Cardiac muscle cell (in vitro differentiated cells and primary cell): Measurements from ENCODE around the gene CCSER1. TPM values are rescaled to one million over a fixed set of nuclear protein-coding genes. Genes with fewer than 3 reads are reported as not detected.

ENCODE experiments used
- DNase-seq, 2 donors: peaks; one replicate each; pipeline versions ENCODE4 v3.0.0 to v3.0.0-alpha.2; 2010 to 2017; ENCODE audit warnings: low read depth in 1 of 2, low spot score in 1 of 2
- H3K27ac ChIP-seq: fragments of 200-600 bp; sonication (generic); 2 replicates; pipeline ENCODE4 v1.5.1; 2016
- H3K27me3 ChIP-seq: fragments of 200-600 bp; sonication (generic); 2 replicates; pipeline ENCODE4 v1.6.0; 2016; ENCODE audit warnings: control low read depth
- H3K36me3 ChIP-seq: fragments of 200-600 bp; sonication (generic); 2 replicates; pipeline ENCODE4 v1.5.1; 2016; ENCODE audit warnings: control low read depth
- H3K4me1 ChIP-seq: fragments of 200-600 bp; sonication (generic); 2 replicates; pipeline ENCODE4 v1.8.1; 2017; ENCODE audit warnings: low read depth, mild to moderate bottlenecking, mixed run types
- H3K4me3 ChIP-seq: fragments of 200-600 bp; sonication (generic); 2 replicates; pipeline ENCODE4 v1.5.1; 2016; ENCODE audit warnings: mild to moderate bottlenecking
- H3K9me3 ChIP-seq: fragments of 200-600 bp; sonication (generic); 2 replicates; pipeline ENCODE4 v1.5.1; 2017; ENCODE audit warnings: low read depth, mild to moderate bottlenecking, control low read depth
- polyA plus RNA-seq: library from polyadenylated mRNA; unstranded; fragments of >200 nt; fragmentation: Nextera tagmentation; extraction: Ambion mirVana; gene quantifications from 2 replicates; pipeline ENCODE4 v1.2.1, GENCODE V29; 2016
- total RNA-seq: library from RNA; depleted of rRNA; stranded (reverse); fragments of >200 nt; gene quantifications from 2 replicates; pipeline ENCODE4 v1.2.3, GENCODE V29; 2016
- TF ChIP-seq, protein P1 (sequence below): IDR thresholded peaks from 2 replicates; pipeline ENCODE4 v1.5.1; 2012; ENCODE audit warnings: low read depth, mild to moderate bottlenecking, low read length

CCSER1 gene
- total and polyA plus RNA-seq, 2 experiments from 2014 or later = 0.77 to 3.6 TPM

DNA sequence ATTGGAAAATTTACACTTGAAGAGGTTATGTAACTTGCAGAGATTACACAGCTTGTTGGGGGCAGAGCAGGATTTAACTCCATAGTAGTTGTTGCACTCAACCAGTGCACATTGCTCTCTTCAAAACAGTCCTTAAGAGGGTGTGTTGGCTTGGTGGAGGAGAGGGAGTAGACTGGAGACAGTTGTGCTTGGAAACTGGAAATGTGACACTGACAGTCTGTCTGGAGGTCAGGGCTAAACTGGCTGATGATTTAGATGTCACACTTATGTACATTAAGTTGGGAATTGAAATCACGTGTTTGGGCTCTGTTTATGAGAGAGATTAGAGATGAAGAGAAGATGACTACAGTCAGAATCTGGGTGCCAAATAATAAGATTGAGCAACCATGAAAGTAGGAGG is 32.9 kb downstream of the CCSER1 start:
- Histone ChIP-seq H3K27ac (no peak overlapping the region), H3K9me3 (no peaks in the 10 kb centered on the region), H3K27me3 (no peaks in the 10 kb centered on the region), H3K4me1 (no peaks in the 10 kb centered on the region), H3K4me3 (no peak overlapping the region), H3K36me3 (no peaks in the 10 kb centered on the region)
- DNase-seq = no peak
- TF ChIP-seq, protein P1, sequence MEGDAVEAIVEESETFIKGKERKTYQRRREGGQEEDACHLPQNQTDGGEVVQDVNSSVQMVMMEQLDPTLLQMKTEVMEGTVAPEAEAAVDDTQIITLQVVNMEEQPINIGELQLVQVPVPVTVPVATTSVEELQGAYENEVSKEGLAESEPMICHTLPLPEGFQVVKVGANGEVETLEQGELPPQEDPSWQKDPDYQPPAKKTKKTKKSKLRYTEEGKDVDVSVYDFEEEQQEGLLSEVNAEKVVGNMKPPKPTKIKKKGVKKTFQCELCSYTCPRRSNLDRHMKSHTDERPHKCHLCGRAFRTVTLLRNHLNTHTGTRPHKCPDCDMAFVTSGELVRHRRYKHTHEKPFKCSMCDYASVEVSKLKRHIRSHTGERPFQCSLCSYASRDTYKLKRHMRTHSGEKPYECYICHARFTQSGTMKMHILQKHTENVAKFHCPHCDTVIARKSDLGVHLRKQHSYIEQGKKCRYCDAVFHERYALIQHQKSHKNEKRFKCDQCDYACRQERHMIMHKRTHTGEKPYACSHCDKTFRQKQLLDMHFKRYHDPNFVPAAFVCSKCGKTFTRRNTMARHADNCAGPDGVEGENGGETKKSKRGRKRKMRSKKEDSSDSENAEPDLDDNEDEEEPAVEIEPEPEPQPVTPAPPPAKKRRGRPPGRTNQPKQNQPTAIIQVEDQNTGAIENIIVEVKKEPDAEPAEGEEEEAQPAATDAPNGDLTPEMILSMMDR = no peak

DNA sequence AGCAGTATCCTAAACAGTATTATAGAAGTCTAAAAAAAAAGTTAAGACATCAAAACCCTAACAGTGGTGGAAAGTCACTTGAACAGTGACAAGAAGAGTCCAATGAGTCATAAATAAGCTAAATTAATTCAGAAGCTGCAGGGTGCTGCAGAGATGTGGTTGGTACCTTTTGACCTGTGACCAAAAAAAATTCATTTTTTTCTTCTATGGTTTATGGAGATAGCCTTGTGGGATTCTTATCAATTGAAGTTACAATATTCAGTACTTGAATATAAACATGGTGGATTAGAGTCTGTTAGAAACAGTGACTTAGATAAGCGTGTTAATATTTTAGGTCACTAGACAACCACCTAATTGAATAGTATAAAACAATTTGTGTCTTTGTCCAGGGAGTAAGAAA is 35.4 kb downstream of the CCSER1 start:
- H3K27ac ChIP-seq = no peak overlapping the region

DNA sequence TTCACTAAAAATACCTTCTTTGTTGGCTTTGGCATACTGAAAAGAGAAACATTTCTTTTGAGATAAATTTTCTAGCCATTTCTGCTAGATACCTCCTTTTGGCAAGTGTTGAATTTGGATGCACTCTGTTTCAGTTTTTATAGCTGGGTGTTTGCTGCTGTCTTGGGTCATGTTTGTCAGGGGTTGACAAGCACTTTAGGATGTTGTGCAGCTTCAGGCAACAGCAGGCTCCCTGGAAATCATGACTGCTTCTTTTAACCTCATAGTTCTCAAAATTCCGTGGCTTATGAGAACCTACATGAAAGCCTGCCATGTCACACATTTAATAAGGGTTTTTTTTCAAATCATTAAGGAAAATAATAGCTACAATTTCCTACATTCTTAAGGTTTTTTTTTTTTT is 36.7 kb downstream of the CCSER1 start:
- H3K4me3 ChIP-seq = no peak overlapping the region
- H3K27me3 ChIP-seq = no peaks in the 10 kb centered on the region
- H3K36me3 ChIP-seq = no peaks in the 10 kb centered on the region
- H3K4me1 ChIP-seq = no peaks in the 10 kb centered on the region
- TF ChIP-seq, protein P1 = no peak
- peak in 1 of 2 donors; percentile 21 for DNase-seq
- H3K9me3 ChIP-seq = no peaks in the 10 kb centered on the region
- no peak overlapping the region for H3K27ac ChIP-seq

More for the DNA sequence above, 35.4 kb downstream of the CCSER1 start:
- H3K4me3 ChIP-seq = no peak overlapping the region
- no peaks in the 10 kb centered on the region for H3K36me3 ChIP-seq
- no peaks in the 10 kb centered on the region for H3K27me3 ChIP-seq
- DNase-seq = no peak
- no peaks in the 10 kb centered on the region for H3K9me3 ChIP-seq
- TF ChIP-seq, protein P1 = no peak
- no peaks in the 10 kb centered on the region for H3K4me1 ChIP-seq

DNA sequence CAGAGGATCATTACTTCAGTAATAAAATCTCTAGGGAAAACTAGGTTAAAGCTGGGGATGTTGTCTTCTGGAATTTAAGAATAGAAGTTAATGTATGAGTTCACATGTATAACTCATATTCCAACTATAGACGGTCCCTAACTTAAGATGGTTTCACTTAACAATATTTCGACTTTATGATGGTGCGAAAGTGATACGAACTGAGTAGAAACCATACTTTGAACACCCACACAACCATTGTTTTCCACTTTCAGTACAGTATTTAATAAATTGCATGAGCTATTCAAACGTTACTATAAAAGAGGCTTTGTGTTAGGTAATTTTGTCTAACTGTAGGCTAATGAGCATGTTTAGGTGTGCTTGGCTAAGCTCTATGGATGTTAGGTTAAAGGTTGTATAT is 38.7 kb downstream of the CCSER1 start:
- Histone ChIP-seq H3K9me3 (no peaks in the 10 kb centered on the region), H3K4me3 (no peak overlapping the region), H3K27ac (no peak overlapping the region), H3K27me3 (no peaks in the 10 kb centered on the region), H3K36me3 (no peaks in the 10 kb centered on the region), H3K4me1 (no peaks in the 10 kb centered on the region)
- TF ChIP-seq, protein P1 = no peak
- DNase-seq = no peak

DNA sequence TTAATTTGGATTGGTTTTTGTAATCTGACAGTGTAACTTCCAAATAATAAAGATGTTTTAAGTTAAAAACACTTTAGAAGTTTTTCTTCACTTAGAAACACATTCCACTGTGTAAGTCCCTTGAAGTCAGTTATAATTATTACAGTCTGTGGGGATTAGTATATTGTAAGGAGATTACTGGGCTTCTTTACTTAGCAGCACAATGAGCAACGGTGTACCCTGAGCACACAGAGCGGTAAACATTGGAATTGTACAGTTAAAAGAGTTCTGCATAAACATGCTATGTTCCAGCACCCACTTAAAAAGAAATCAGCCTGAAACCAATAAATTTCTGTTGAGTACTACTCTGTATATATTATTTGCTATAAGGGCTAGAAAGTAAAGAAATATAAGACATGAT is 44.3 kb downstream of the CCSER1 start:
- no peak overlapping the region for H3K4me3 ChIP-seq
- no peaks in the 10 kb centered on the region for H3K4me1 ChIP-seq
- H3K9me3 ChIP-seq = no peaks in the 10 kb centered on the region
- H3K27ac ChIP-seq = no peak overlapping the region
- H3K36me3 ChIP-seq = no peaks in the 10 kb centered on the region
- TF ChIP-seq, protein P1 = no peak
- H3K27me3 ChIP-seq = no peaks in the 10 kb centered on the region
- no peak for DNase-seq

DNA sequence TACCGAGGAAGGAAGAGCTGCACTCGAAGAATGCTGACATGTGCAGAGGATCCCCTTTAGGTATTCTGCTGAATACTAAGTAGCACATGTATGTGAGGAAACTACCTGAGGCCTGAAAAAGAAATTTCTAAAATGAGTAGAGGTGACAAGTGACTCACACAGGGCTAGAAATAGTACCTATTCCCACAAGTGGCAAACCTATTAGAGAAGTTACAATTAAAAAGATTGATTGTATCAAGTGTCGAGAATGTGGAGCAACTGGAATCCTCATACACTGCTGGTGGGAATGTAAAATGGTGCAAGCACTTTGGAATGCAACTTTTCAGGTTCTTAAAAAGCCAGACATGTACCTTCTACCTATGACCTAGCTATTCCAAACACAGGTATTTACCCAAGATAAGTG is 47.4 kb downstream of the CCSER1 start:
- H3K4me1 ChIP-seq = no peaks in the 10 kb centered on the region
- no peaks in the 10 kb centered on the region for H3K27me3 ChIP-seq
- no peak for DNase-seq
- no peak overlapping the region for H3K4me3 ChIP-seq
- H3K9me3 ChIP-seq = no peaks in the 10 kb centered on the region
- H3K36me3 ChIP-seq = no peaks in the 10 kb centered on the region
- no peak overlapping the region for H3K27ac ChIP-seq
- TF ChIP-seq, protein P1 = no peak
